H9 (cell line): ENCODE results near the gene QSOX1. TPM values are rescaled to one million over a fixed set of nuclear protein-coding genes. Genes with fewer than 3 reads are reported as not detected.

Experiments
- DNase-seq: peaks from one replicate; pipeline ENCODE4 v3.0.0-alpha.2; 2017
- H2AFZ ChIP-seq: one replicate; pipeline ENCODE4 v1.6.1; 2013; ENCODE audit warnings: mild to moderate bottlenecking, low read length, control low read depth, moderate library complexity
- H2AK5ac ChIP-seq: 2 replicates; pipeline ENCODE4 v1.6.1; 2013; ENCODE audit warnings: low read length, control low read depth, mixed read lengths; ENCODE audit not compliant: insufficient read length
- H2BK120ac ChIP-seq: one replicate; pipeline ENCODE4 v1.6.1; 2013; ENCODE audit warnings: low read depth, mild to moderate bottlenecking, low read length, control low read depth, inconsistent platforms; ENCODE audit not compliant: poor library complexity, severe bottlenecking
- H2BK12ac ChIP-seq: 2 replicates; pipeline ENCODE4 v1.6.1; 2013; ENCODE audit warnings: low read length, control low read depth, mixed read lengths, low read depth; ENCODE audit not compliant: insufficient read length
- H2BK15ac ChIP-seq: 2 replicates; pipeline ENCODE4 v1.6.1; 2013; ENCODE audit warnings: low read depth, low read length, control low read depth
- H2BK20ac ChIP-seq: one replicate; pipeline ENCODE4 v1.6.1; 2013; ENCODE audit warnings: low read depth, mild to moderate bottlenecking, low read length, control low read depth, inconsistent platforms; ENCODE audit not compliant: poor library complexity, severe bottlenecking
- H2BK5ac ChIP-seq: 2 replicates; pipeline ENCODE4 v1.6.1; 2013; ENCODE audit warnings: low read length, control low read depth, mixed read lengths; ENCODE audit not compliant: insufficient read length
- H3K14ac ChIP-seq: 2 replicates; pipeline ENCODE4 v1.6.1; 2013; ENCODE audit warnings: low read length, control low read depth; ENCODE audit not compliant: insufficient read depth
- H3K18ac ChIP-seq: 2 replicates; pipeline ENCODE4 v1.6.1; 2013; ENCODE audit warnings: low read depth, mild to moderate bottlenecking, mixed read lengths, low read length, control low read depth; ENCODE audit not compliant: insufficient read length
- H3K23ac ChIP-seq: 2 replicates; pipeline ENCODE4 v1.6.1; 2013; ENCODE audit warnings: low read length, control low read depth, mixed read lengths, low read depth; ENCODE audit not compliant: insufficient read length
- H3K23me2 ChIP-seq: 2 replicates; pipeline ENCODE4 v1.6.1; 2013; ENCODE audit warnings: low read depth, mild to moderate bottlenecking, mixed read lengths, low read length, control low read depth; ENCODE audit not compliant: insufficient read length, poor library complexity, severe bottlenecking
- H3K27ac ChIP-seq: 2 replicates; pipeline ENCODE4 v1.5.1; 2013; ENCODE audit warnings: low read length, control low read depth, mixed read lengths, low read depth; ENCODE audit not compliant: insufficient read length
- H3K27me3 ChIP-seq: 2 replicates; pipeline ENCODE4 v1.6.1; 2013; ENCODE audit warnings: low read length, control low read depth, inconsistent platforms; ENCODE audit not compliant: insufficient read depth
- H3K4ac ChIP-seq: 2 replicates; pipeline ENCODE4 v1.6.1; 2013; ENCODE audit warnings: low read depth, mild to moderate bottlenecking, control low read depth, inconsistent platforms, low read length, moderate library complexity
- H3K4me1 ChIP-seq: 2 replicates; pipeline ENCODE4 v1.6.1; 2013; ENCODE audit warnings: low read length, control low read depth, inconsistent platforms; ENCODE audit not compliant: insufficient read depth
- H3K4me2 ChIP-seq: 2 replicates; pipeline ENCODE4 v1.6.1; 2013; ENCODE audit warnings: low read length, control low read depth, mixed read lengths; ENCODE audit not compliant: insufficient read length, insufficient read depth
- H3K56ac ChIP-seq: 2 replicates; pipeline ENCODE4 v1.6.1; 2013; ENCODE audit warnings: low read depth, mild to moderate bottlenecking, mixed read lengths, low read length, control low read depth; ENCODE audit not compliant: insufficient read length
- H3K79me1 ChIP-seq: 2 replicates; pipeline ENCODE4 v1.6.1; 2013; ENCODE audit warnings: low read depth, mild to moderate bottlenecking, moderate library complexity, low read length, control low read depth, inconsistent platforms; ENCODE audit not compliant: insufficient read depth, poor library complexity, severe bottlenecking
- H3K79me2 ChIP-seq: 2 replicates; pipeline ENCODE4 v1.6.1; 2013; ENCODE audit warnings: low read length, control low read depth, inconsistent platforms; ENCODE audit not compliant: insufficient read depth
- H3K9ac ChIP-seq: 2 replicates; pipeline ENCODE4 v1.6.1; 2013; ENCODE audit warnings: low read length, control low read depth, mixed read lengths; ENCODE audit not compliant: insufficient read length; ENCODE audit errors: extremely low read depth
- H3K9me3 ChIP-seq: one replicate; pipeline ENCODE4 v1.6.1; 2013; ENCODE audit warnings: low read depth, low read length, inconsistent platforms; ENCODE audit not compliant: control insufficient read depth
- H3T11ph ChIP-seq: one replicate; pipeline ENCODE4 v1.6.1; 2013; ENCODE audit warnings: mild to moderate bottlenecking, low read length, control low read depth, inconsistent platforms
- H4K20me1 ChIP-seq: one replicate; pipeline ENCODE4 v1.6.1; 2013; ENCODE audit not compliant: control insufficient read depth, insufficient read length, insufficient read depth
- H4K5ac ChIP-seq: 2 replicates; pipeline ENCODE4 v1.6.1; 2013; ENCODE audit warnings: low read depth, mild to moderate bottlenecking, mixed read lengths, low read length, control low read depth; ENCODE audit not compliant: insufficient read length
- H4K8ac ChIP-seq: replicated peaks from 2 replicates; pipeline ENCODE4 v1.6.1; 2013; ENCODE audit warnings: low read length, control low read depth, mixed read lengths, low read depth; ENCODE audit not compliant: insufficient read length
- H4K91ac ChIP-seq: 2 replicates; pipeline ENCODE4 v1.6.1; 2013; ENCODE audit warnings: low read depth, mild to moderate bottlenecking, moderate library complexity, mixed read lengths, low read length, control low read depth; ENCODE audit not compliant: insufficient read length
- H3K27ac Mint-ChIP-seq, 3 experiments: 2 replicates in 2 of 3; 3 replicates in 1 of 3; pipeline ENCODE4 v1.8.0; 2020 to 2021; ENCODE audit warnings: mixed read lengths in 3 of 3, mild to moderate bottlenecking in 1 of 3, moderate library complexity in 1 of 3
- H3K27me3 Mint-ChIP-seq: 2 replicates; pipeline ENCODE4 v1.8.0; 2021; ENCODE audit warnings: low read depth, mild to moderate bottlenecking, moderate library complexity, mixed read lengths
- H3K36me3 Mint-ChIP-seq, 3 experiments: 2 replicates in 2 of 3; 3 replicates in 1 of 3; pipeline ENCODE4 v1.8.0; 2020 to 2021; ENCODE audit warnings: low read depth in 3 of 3, mixed read lengths in 3 of 3; ENCODE audit not compliant: insufficient read depth in 1 of 3
- H3K4me1 Mint-ChIP-seq, 2 experiments: 2 replicates each; pipeline ENCODE4 v1.8.0; 2020; ENCODE audit warnings: mixed read lengths in 2 of 2
- H3K4me3 Mint-ChIP-seq, 2 experiments: 2 replicates in 1 of 2; 3 replicates in 1 of 2; pipeline ENCODE4 v1.8.0; 2020 to 2021; ENCODE audit warnings: mild to moderate bottlenecking in 2 of 2, mixed read lengths in 2 of 2, moderate library complexity in 1 of 2
- H3K9me3 Mint-ChIP-seq, 2 experiments: 2 replicates in 1 of 2; 3 replicates in 1 of 2; pipeline ENCODE4 v1.8.0; 2020; ENCODE audit warnings: mild to moderate bottlenecking in 2 of 2, mixed read lengths in 2 of 2, moderate library complexity in 1 of 2
- CTCF ChIP-seq: fragments of 200-600 bp; sonication (generic); conservative IDR thresholded peaks from 3 replicates; pipeline ENCODE4 v1.8.0; 2021; ENCODE audit warnings: antibody characterized with exemption, mild to moderate bottlenecking
- WGBS: extraction: QIAGEN DNeasy Blood & Tissue Kit; methylation state at CpG from one replicate; pipeline ENCODE4 v1.1.7; 2013; ENCODE audit warnings: missing lambda C conversion rate, low lambda C conversion rate, mixed read lengths; ENCODE audit not compliant: insufficient read length; ENCODE audit errors: extremely low coverage; 5-methylcytosine and 5-hydroxymethylcytosine counted together
- total RNA-seq: library from RNA; stranded (reverse); gene quantifications from 2 replicates; pipeline ENCODE4 v1.2.1, GENCODE V29; 2021

Gene QSOX1
- total RNA-seq, 1 experiment from 2014 or later, result 79.2 TPM

DNA sequence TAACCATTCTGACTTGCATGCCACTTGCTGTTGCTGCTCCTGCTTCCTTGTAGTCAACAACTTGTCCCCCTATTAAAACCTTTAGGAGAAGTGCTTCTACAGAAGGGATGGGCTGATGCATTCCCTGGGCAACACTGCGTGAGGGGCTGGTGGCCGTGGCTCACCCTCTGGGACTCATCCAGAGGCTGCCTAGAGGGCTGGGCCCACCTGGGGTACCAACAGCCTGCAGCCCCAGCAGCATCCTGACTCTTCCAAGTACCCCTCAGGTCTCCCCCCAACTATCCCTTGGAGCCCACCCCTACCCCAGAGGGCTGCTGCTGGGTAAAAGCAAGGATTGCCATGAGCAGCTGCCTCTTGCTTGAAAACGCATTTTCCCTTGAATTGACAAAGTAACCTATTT, 40.7 kb downstream of the QSOX1 start:
- no peak overlapping the region for H3K4ac ChIP-seq
- no peak overlapping the region for H3K4me2 ChIP-seq
- H2AFZ ChIP-seq, result no peak overlapping the region
- no peak overlapping the region for H4K5ac ChIP-seq
- H3K79me1 ChIP-seq, result no peaks in the 10 kb centered on the region
- H2BK15ac ChIP-seq, result no peak overlapping the region
- no peak overlapping the region for H2AK5ac ChIP-seq
- H2BK20ac ChIP-seq, result no peak overlapping the region
- no CpG with 5 or more reads among the region's 3 CpGs for WGBS
- no peak overlapping the region; the same call in 1 of the 2 replicates for H3K14ac ChIP-seq
- Mint-ChIP-seq H3K27ac (no peak overlapping the region; a peak in 1 of 7 replicates), H3K4me1 (peaks cover 6 to 44% of the 10 kb centered on the region in 2 experiments), H3K9me3 (no peaks in the 10 kb centered on the region), H3K27me3 (peaks cover 1% of the 10 kb centered on the region; the same call in 1 of the 2 replicates), H3K36me3 (peaks cover 24 to 51% (median 32%) of the 10 kb centered on the region in 3 experiments; a peak in 6 of 7 replicates), H3K4me3 (no peak overlapping the region)
- no peaks in the 10 kb centered on the region for H3K23me2 ChIP-seq
- H3K18ac ChIP-seq, result no peak overlapping the region
- no peak overlapping the region for H3K9ac ChIP-seq
- no peaks in the 10 kb centered on the region for H3K79me2 ChIP-seq
- H4K20me1 ChIP-seq, result no peaks in the 10 kb centered on the region
- H3K23ac ChIP-seq, result no peak overlapping the region
- H2BK12ac ChIP-seq, result no peak overlapping the region
- no peak overlapping the region for H4K8ac ChIP-seq
- no peaks in the 10 kb centered on the region for H3K4me1 ChIP-seq
- no peak overlapping the region for H2BK120ac ChIP-seq
- no peaks in the 10 kb centered on the region for H3K27me3 ChIP-seq
- no peak for DNase-seq
- no peak overlapping the region for H3K27ac ChIP-seq
- no peak overlapping the region for H3T11ph ChIP-seq
- no peaks in the 10 kb centered on the region for H3K9me3 ChIP-seq
- TF ChIP-seq CTCF, result no peak
- H4K91ac ChIP-seq, result no peak overlapping the region
- H3K56ac ChIP-seq, result no peak overlapping the region
- H2BK5ac ChIP-seq, result no peak overlapping the region
